ENCODE measurements around the gene PATE3. TPM values are rescaled to one million over a fixed set of nuclear protein-coding genes. Genes with fewer than 3 reads are reported as not detected.

Gene PATE3, protein sequence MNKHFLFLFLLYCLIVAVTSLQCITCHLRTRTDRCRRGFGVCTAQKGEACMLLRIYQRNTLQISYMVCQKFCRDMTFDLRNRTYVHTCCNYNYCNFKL
- not detected in 2 replicates for total RNA-seq

DNA sequence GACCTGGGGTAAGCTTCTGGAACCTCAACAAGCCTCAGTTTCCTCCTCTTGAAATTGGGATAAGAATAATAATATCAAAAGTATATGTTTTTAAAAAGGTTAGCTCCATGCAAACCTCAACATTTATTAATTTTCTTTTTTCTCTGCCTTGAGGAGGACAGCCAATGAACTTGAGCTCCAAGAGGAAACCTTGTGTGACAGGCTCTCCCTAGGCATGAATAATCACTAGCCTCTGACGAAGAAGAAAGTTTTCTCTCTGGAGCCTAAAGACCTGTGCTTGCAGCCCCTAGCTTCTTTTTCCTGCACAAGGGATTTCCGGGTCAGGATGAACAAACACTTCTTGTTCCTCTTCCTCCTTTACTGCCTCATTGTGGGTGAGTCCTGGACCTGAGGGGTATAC lies at the start of gene PATE3:
TSS of gene PATE3 (plus strand) at position 301 of the 400 bp plus-strand sequence. CDS start at position 326, 25 bp downstream.
- DNase-seq (ENCODE audit: extremely low read depth, low read depth, low spot score): no peak

DNA sequence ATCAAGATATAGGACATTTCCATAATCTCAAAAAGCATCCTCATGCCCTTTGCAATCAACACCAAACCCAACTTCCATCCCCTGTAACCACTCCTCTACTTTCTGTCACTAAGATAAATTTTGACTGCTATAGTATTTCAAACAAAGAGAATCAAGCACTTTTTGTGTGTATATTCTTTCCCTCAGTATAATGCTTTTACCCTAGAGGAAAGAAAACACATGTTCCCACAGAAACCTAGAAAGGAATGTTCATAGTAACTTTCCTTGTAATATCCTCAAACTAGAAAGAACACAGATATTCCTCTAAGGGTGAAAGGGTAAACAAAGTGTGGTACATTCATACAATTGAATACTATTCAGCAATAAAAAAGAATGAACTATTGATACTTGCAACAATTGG lies 47.3 kb upstream of the PATE3 start:
- no peak for DNase-seq (ENCODE audit: extremely low read depth, low read depth, low spot score)

DNA sequence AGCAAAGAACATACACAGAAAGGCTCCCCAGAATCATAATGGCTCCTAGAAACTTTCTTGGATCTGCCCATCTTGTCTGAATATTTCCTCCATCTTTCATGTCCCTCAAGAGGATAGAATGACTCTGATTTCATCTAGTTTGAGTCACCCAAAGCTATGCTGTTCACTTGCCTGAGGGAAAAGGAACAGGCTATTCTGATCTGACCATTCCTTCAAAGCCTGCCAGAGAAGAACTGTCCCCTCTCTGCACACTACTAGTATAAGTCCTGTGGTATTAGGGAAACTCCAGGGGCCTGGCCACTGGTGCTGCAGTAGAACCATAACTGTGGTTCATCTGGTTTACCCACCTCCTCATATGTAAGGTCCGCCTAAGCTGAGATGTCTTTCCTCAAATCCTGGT lies 44.2 kb upstream of the PATE3 start:
- no peak for DNase-seq (ENCODE audit: extremely low read depth, low read depth, low spot score)

DNA sequence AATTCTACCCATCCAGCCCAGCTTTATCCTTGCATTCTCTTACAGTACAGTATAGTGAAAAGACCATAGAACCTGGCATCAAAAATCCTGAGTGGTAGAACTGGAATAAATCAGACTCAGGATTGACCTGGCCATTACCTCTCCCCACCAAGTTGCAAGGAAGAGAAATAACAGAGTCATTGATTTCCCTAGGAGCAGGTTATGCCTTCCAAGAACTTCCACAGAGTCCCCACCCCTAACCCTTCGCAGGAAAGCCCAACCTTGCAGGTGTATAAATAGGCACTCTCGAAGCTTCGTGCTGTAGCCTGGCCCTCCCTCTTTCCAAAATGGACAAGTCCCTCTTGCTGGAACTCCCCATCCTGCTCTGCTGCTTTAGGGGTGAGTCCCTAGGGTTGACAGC lies 41.9 kb upstream of the PATE3 start, which contains the start of gene PATE1:
TSS of gene PATE1 (plus strand) at position 301 of the 400 bp plus-strand sequence. CDS start at position 327, 26 bp downstream.
- DNase-seq (ENCODE audit: extremely low read depth, low read depth, low spot score): no peak

DNA sequence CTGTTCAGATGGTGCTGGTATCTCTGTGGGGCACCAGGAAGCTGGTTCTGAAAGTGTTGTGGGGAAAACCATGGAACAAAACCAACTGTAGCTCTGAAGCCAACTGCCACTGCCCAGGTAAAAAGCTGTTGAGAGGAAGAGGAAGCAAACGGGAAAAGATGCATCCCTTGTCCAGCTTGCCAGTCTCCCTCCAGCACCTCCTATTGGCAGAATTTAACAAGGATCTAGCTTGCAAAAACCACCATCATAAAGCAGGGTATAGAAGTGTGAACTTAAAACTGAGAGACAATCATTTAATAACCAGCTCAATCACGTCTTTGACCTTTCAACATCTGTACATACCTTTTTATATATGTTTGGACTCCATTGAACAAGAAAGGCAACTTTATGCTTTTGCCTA lies 37.3 kb upstream of the PATE3 start:
- DNase-seq (ENCODE audit: extremely low read depth, low read depth, low spot score): no peak

DNA sequence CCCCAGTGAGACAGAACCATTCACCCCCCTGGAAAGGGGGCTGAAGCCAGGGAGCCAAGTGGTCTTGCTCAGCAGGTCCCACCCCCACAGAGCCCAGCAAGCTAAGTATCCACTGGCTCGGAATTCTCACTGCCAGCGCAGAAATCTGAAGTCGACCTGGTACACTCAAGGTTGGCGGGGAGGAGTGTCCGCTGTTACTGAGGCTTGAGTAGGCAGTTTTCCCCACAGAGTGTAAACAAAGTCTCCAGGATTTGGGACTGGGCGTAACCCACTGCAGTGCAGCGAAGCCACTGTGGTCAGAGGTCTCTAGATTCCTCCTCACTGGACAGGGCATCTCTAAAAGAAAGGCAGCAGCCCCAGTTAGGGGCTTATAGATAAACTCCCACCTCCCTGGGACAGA lies 31.9 kb upstream of the PATE3 start:
- no peak for DNase-seq (ENCODE audit: extremely low read depth, low read depth, low spot score)

DNA sequence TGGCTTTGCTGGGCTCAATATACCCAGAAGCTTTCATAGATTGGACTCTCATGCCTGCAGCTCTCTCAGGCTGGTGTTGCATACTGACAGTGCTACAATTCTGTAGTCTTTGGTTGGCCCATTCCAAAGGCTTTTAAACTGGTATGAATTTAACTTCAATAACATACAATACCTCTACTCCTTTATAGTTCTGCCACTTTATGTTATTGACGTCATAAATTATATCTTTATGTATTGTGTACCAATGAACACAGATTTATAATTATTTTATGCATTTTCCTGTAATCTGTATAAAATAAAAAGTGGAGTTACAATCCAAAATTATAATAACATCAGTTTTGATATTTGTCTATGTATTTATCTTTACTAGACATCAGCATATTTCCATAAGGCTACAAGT lies 25.5 kb upstream of the PATE3 start:
- DNase-seq (ENCODE audit: extremely low read depth, low read depth, low spot score): no peak

DNA sequence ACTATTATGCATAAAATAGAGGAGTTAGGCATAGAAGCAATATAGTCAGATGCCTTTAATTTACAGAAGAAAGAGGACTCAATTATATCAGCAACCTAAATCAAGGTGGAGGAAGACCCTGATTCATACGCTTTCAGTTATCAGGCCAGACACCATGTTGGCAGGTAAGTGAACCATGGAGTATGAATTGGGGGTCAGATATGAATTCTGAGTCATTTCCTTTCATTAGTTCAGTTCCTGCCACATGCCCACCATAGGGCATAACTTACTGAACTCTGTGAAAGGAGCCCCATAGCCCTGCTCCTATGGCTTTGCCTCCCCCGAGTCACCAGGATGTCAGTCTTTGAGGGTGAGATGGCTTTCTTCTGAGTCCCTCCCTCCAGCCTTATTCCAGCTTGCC lies 24.4 kb upstream of the PATE3 start:
- DNase-seq (ENCODE audit: extremely low read depth, low read depth, low spot score): no peak

DNA sequence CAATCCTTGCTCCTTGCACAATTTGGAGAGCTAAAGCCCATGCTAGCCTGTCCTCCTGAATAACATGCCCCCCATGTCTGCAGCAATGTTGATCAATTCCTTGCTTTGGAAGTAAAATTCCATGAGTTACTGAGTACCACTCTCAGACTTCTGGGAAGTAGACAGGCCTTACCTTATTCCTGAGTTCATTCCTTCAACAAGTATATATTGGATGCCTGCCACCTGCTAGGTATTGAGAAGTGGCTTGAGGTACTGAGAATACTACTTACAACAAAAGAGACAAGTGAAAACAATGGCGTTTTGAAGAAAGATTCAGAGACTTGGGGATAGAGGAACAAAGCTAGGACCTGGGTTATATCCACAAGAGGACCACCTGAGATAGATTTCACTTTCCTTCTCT lies 21.7 kb upstream of the PATE3 start:
- DNase-seq (ENCODE audit: extremely low read depth, low read depth, low spot score): no peak

DNA sequence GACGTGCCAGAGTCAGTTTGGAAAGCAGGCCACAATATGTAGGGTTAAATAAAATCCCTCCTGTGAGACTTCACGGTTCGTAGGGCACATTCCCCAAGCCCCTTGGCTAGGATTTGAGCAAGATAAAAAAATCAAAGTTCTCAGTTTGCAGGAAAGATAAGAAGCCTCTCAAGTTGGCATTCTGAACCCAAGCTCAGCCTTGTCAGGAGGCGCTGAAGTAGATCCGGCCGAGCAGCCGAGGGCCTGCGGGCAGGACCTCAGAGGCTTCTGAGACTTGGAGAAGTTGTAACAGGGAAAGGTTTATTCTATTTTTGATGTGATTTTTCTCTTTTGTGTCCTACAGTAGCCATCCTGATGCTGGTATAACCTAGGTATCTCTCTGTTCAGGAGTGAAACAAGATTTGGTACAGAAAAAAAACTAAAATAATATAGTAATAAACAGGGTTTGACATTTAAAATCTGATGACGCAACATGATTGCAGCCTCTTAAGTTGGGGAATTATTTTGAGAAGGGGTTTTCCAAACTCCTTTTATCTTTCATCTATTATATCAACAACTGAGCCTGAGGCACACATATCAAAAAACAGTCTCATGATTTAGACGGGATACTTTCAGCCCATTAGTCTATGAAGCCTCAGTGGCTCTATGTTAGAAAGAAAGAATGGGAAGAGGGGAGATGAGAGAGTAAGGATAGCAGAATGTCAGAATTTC lies 19.4 kb upstream of the PATE3 start:
- DNase-seq (ENCODE audit: extremely low read depth, low read depth, low spot score): no peak

DNA sequence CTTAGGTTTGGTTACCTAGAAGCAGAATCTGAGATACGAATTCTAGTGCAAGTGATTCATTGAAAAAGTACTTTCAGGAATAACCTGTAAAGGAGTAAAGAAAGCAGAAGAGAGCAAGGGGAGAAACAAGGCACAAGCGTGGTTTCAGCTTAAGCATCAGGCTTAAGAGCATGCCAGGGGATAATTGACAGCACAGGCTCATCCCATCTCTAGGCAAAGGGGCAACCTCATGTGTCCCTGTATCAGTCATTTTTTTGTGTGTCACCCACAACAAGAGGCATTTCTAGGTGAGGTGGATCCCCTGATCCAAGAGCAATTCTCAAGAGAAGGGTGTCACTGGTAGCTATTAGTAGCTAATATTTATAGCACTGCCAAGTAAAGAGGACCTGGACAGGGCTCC lies 17.3 kb upstream of the PATE3 start:
- no peak for DNase-seq (ENCODE audit: extremely low read depth, low read depth, low spot score)

DNA sequence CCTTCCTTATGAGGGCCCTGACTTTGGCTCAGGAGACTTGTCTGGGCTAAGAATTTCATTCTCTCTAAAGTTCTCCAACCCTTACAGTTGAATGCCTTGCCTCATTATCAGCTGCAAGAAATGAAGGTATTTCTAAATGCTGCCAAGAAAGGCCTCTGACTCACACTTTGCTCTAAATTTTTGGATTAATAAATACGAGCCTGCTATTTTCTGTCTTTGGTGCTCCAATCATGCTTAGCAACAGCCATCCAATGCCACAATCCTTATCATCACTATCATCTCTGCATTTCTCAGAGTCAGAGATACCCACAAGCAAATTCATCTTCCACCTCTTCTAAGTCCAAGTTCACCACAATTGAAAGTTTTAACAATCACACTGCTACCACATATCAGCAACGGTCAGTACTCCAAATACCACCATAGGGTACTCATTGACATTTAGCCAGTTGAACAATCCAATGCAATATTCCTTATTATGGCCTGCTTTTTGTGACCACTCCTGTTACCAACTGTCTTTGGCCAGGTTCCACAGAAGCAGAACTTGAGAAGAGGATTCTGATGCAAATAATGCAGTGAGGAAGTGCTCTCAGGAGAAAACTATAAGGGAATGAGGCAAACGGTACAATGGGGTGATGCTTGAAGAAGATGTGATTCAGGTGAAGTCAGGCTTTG lies 15.0 kb upstream of the PATE3 start:
- peak; percentile 9 for DNase-seq (ENCODE audit: extremely low read depth, low read depth, low spot score)

DNA sequence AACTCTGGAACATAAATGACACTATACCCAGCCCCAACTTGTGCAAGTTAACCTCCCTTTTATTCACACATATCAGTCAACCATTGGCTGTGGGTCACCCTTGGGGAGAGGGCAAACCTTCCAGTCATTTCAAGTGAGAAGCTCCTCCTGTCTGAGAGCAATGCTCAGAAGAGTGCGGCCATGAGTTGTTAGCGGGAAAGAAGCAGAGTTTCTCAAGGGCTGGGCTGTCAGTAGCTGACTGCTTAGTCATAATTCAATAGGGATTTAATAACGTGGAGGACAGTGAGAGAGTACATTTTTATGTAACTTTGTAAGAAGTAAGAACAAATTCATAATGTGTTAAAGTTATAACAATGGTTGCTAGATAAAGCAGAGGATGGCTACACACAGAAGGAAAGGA lies 14.4 kb upstream of the PATE3 start:
- no peak for DNase-seq (ENCODE audit: extremely low read depth, low read depth, low spot score)

DNA sequence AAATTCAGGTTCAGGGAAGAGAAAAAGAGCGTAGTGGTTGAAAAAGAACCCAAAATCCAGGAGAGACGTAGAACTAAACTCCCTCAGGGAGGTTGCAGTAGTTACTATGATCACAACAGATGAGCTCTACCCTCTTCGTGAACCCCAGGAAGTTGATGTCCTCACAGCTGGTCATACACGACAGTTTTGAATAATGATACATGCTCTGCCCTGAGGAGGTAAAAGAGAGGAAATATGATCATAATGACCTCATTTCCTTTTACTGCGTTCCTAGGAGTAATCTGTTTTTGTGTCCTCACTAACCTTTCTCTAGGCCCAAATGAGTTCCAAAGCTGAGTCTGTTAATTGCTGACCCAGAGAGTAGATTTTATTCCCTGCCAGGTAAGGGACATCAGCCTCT lies 10.6 kb upstream of the PATE3 start:
- peak; percentile 45 for DNase-seq (ENCODE audit: extremely low read depth, low read depth, low spot score)

DNA sequence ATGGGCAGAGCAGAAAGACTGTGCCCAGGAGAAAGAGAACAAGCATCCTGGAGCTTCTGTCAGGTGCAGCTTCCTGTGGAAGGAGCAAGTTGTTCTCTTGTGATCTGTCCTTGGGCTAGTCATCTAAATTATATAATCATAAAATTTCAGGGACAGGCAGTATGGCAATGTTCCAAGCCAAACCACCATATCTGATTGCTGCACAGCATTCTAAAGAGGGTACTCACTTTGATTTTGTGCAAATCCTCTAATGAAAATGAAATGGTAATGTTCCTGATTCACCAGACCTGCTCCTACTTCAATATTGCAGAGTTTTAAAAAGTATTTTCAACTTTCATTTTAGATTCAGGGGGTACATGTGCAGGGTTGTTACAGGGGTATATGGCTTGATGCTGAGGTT lies 9.2 kb upstream of the PATE3 start, which contains the start of gene PATE2:
TSS of gene PATE2 (minus strand) at position 101 of the 400 bp plus-strand sequence. CDS start at position 46, 55 bp downstream.
- DNase-seq (ENCODE audit: extremely low read depth, low read depth, low spot score): no peak

DNA sequence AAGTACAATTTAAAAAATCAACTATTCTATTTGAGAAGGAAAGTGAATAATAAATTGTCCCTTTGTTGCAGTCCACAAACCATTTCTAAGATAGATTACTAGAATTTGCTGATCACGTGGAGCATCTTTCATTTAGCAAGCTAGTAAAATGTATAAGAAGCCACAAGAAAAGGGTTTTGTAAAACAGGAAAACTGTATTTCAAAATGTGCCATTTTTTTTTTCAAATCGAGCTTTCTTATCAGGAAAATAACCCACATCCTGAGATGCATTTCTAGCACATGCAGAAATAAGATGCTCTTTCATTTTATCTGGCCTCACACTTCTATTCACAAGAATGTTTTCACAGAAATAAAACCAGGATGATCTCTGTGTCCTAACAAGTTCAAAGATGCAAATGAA lies 3.2 kb upstream of the PATE3 start:
- no peak for DNase-seq (ENCODE audit: extremely low read depth, low read depth, low spot score)

DNA sequence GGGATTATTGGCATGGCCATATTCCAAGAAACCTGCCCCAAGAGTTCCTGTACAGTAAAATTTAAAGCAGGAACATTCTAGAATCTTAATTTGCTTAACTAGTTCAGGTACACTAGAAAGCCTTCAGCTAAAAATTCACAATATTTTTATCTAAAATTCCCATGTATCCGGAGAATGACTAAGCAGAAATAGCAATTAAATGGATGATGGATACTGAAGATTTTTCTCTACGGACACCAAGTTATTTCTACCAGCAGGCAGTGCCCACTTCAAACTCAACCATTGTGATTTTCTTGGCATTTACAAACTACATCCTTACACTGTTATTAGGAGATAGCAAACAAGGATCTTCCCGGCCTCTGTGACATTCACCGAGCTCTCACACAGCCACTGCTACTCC lies 2.9 kb downstream of the PATE3 start:
- no peak for DNase-seq (ENCODE audit: extremely low read depth, low read depth, low spot score)

DNA sequence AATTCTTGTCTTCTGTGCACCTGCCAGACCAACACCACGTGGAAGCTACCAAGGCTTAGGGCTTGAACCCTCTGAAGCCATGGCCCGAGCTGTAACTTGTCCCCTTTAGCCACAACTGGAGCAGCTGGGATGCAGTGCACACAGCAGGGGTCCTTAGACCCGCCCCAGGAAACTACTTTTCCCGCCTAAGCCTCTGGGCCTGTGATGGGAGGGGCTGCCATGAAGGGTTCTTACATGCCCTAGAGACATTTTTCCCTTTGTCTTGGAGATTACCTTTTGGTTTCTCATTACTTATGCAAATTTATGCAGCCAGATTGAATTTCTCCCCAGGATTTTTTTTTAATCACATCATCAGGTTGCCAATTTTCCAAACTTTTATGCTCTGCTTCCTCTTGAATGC lies 9.7 kb downstream of the PATE3 start:
- no peak for DNase-seq (ENCODE audit: extremely low read depth, low read depth, low spot score)

DNA sequence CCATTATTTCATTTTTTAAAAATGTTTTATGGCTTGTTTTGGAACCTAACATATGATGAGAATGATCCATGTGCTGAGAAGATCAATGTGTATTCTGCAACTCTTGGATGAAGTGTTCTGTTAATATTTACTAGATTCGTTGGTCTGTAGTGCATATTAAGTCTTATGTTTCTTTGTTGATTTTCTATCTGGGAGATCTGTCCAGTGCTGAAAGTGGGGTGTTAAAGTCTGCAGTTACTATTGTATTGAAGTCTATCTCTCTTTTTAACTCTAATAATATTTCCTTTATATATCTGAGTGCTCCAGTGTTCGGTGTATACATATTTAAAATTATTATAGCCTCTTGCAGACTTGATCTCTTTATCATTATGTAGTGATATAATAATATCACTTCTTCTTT lies 11.9 kb downstream of the PATE3 start:
- no peak for DNase-seq (ENCODE audit: extremely low read depth, low read depth, low spot score)

DNA sequence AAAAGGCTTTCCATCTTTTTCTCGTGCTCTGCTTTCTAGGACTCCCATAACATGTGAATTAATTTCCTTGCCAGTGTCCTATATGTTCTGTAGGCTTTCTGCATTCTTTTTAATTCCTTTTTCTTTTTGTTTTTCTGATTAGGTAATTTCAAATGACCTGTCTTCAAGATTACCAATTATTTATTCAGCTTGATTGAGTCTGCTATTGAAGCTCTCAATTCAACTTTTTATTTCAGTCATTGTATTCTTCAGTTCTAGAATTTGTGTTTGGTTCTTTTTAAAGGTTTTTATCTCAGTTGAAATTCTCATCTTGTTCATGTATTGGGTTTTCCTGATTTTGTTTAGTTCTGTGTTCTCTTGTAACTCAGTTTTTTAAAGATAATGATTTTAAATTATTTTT lies 14.5 kb downstream of the PATE3 start:
- no peak for DNase-seq (ENCODE audit: extremely low read depth, low read depth, low spot score)

DNA sequence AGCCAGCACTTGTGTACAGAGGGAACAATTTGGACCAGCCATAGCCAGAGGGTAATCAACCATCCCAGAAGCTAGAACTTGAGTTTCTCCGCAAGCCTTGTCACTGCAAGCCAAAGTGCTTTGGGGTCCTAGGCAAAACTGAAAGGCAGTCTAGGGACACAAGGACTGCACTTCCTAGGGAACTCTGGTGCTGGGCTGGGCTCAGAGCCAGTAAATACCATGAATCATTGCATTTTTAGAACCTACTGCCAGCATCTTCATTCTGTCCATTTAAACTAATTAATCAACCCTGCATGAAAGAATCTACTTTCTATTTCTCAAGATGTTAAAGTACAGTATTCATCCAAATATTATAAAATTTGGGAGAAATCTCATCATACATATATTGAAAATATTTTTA lies 20.0 kb downstream of the PATE3 start:
- no peak for DNase-seq (ENCODE audit: extremely low read depth, low read depth, low spot score)

DNA sequence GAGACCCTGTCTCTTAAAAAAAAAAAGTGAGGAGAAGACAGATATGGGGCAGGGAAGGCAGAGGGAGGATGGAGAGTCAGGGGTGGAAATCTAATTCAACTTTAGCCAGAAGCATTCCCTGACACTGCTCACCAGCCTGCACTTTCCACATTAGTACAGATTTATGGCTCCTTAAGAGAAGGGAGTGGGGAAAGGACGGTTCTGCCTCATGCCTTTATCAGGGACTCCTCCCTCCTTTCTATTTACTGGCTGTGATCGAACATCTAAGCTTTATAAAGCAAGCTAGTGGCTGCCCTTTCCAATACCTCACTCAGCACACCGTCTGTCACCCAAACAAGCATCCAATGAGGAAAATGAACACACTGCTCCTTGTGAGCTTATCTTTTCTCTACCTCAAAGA lies 45.1 kb downstream of the PATE3 start, which contains the start of gene PATE4:
TSS of gene PATE4 (plus strand) at position 301 of the 400 bp plus-strand sequence. CDS start at position 345, 44 bp downstream.
- DNase-seq (ENCODE audit: extremely low read depth, low read depth, low spot score): no peak
